ENCODE results near the gene TXNIP. TPM values are rescaled to one million over a fixed set of nuclear protein-coding genes. Genes with fewer than 3 reads are reported as not detected.
A peak's percentile ranks its signal among the peaks of the same experiment; 100 is the strongest.

TXNIP gene
- total and polyA plus RNA-seq, 7 experiments from 2014 or later: 498 to 5,430 (median 675) TPM

GRCh38 chr1:145961109-145961424 is 35.3 kb downstream of the TXNIP start:
- Histone ChIP-seq H3K27me3 (ENCODE audit: control insufficient read depth in 2 of 2, insufficient read depth in 2 of 2, low read length in 2 of 2) (no peaks in the 10 kb centered on the region), H3K4me1 (ENCODE audit: control insufficient read depth in 2 of 2, insufficient read depth in 2 of 2, low read length in 2 of 2) (peaks cover 30 to 49% of the 10 kb centered on the region in 2 donors), H3K36me3 (ENCODE audit: control insufficient read depth in 2 of 3, insufficient read depth in 3 of 3, low read length in 3 of 3) (no peaks in the 10 kb centered on the region), H3K27ac (ENCODE audit: low read depth, low read length) (peak overlapping the region; percentile 78), H3K4me3 (ENCODE audit: low read length) (peak overlapping the region; percentile 87), H3K9me3 (ENCODE audit: control insufficient read depth in 2 of 3, low read length in 3 of 3) (no peaks in the 10 kb centered on the region)
- intact Hi-C loops (cut with micrococcal nuclease): loop anchor here in 1 of 2 donors (5.0 kb wide), 1 partner anchor 36 kb away; the partner anchor contains the start of gene TXNIP
- no peak for DNase-seq
- no peak for ATAC-seq
- Mint-ChIP-seq H3K27me3 (peaks cover 0 to 4% (median 0%) of the 10 kb centered on the region in 5 donors), H3K27ac (peak overlapping the region in 8 of 9 donors; percentile 25 to 92 (median 86)), H3K4me1 (peaks cover 53 to 67% (median 66%) of the 10 kb centered on the region in 7 donors), H3K4me3 (peak overlapping the region; percentile 88 to 99 (median 94)), H3K9me3 (peaks cover 0 to 1% (median 0%) of the 10 kb centered on the region in 11 donors), H3K36me3 (no peaks in the 10 kb centered on the region)
- CTCF ChIA-PET: no interaction called here
- POLR2A ChIA-PET: interaction anchor here (0.6 to 8.0 kb wide), 6 partner anchors 18 to 89 kb away, joined by 3 to 164 read pairs (median 47); partner anchors contain the start of genes RBM8A and TXNIP

GRCh38 chr1:145960468-145961108 is 35.8 kb downstream of the TXNIP start:
- H3K4me1 Mint-ChIP-seq: peaks cover 58 to 71% (median 69%) of the 10 kb centered on the region in 7 donors
- Histone ChIP-seq H3K27ac (ENCODE audit: low read depth, low read length) (peak overlapping the region; percentile 78), H3K36me3 (ENCODE audit: control insufficient read depth in 2 of 3, insufficient read depth in 3 of 3, low read length in 3 of 3) (no peaks in the 10 kb centered on the region), H3K9me3 (ENCODE audit: control insufficient read depth in 2 of 3, low read length in 3 of 3) (no peaks in the 10 kb centered on the region), H3K4me3 (ENCODE audit: low read length) (peak overlapping the region; percentile 87), H3K4me1 (ENCODE audit: control insufficient read depth in 2 of 2, insufficient read depth in 2 of 2, low read length in 2 of 2) (peaks cover 35 to 52% of the 10 kb centered on the region in 2 donors), H3K27me3 (ENCODE audit: control insufficient read depth in 2 of 2, insufficient read depth in 2 of 2, low read length in 2 of 2) (no peaks in the 10 kb centered on the region)
- intact Hi-C loops (cut with micrococcal nuclease): loop anchor here in 1 of 2 donors (5.0 kb wide), 1 partner anchor 37 kb away; the partner anchor contains the start of gene TXNIP
- no peaks in the 10 kb centered on the region for H3K36me3 Mint-ChIP-seq
- DNase-seq (peak in 8 of 9 donors; percentile 25 to 59 (median 40)), ATAC-seq (no peak)
- ChIA-PET POLR2A (interaction anchor here (6.0 kb wide), 1 partner anchor 33 kb away, joined by 122 read pairs; the partner anchor contains the start of gene RBM8A), CTCF (interaction anchor here (0.7 kb wide), 1 partner anchor 16 kb away, joined by 3 read pairs; no protein-coding TSS in a partner anchor)
- peak overlapping the region in 8 of 9 donors; percentile 25 to 92 (median 86) for H3K27ac Mint-ChIP-seq
- peak overlapping the region; percentile 88 to 99 (median 94) for H3K4me3 Mint-ChIP-seq
- peaks cover 0 to 4% (median 0%) of the 10 kb centered on the region in 5 donors for H3K27me3 Mint-ChIP-seq
- peaks cover 0 to 1% (median 0%) of the 10 kb centered on the region in 11 donors for H3K9me3 Mint-ChIP-seq

GRCh38 chr1:145959957-145960467 is 36.4 kb downstream of the TXNIP start:
- H3K27ac ChIP-seq (ENCODE audit: low read depth, low read length): peak overlapping the region; percentile 78
- H3K27ac Mint-ChIP-seq: peak overlapping the region in 8 of 9 donors; percentile 33 to 92 (median 90)

GRCh38 chr1:145959333-145959732 is 37.0 kb downstream of the TXNIP start:
- H3K36me3 ChIP-seq (ENCODE audit: control insufficient read depth in 2 of 3, insufficient read depth in 3 of 3, low read length in 3 of 3): no peaks in the 10 kb centered on the region
- peaks cover 47 to 60% of the 10 kb centered on the region in 2 donors for H3K4me1 ChIP-seq (ENCODE audit: control insufficient read depth in 2 of 2, insufficient read depth in 2 of 2, low read length in 2 of 2)
- CTCF ChIA-PET: interaction anchor here (0.6 to 1.9 kb wide), 4 partner anchors 28 to 112 kb away, joined by 3 to 8 read pairs (median 4); no protein-coding TSS in a partner anchor
- no peaks in the 10 kb centered on the region for H3K9me3 ChIP-seq (ENCODE audit: control insufficient read depth in 2 of 3, low read length in 3 of 3)
- H3K27ac ChIP-seq (ENCODE audit: low read depth, low read length): peak overlapping the region; percentile 94
- H3K36me3 Mint-ChIP-seq: peaks cover 0 to 7% (median 0%) of the 10 kb centered on the region in 5 donors
- H3K4me3 Mint-ChIP-seq: peak overlapping the region; percentile 20 to 99 (median 91)
- no peaks in the 10 kb centered on the region for H3K27me3 ChIP-seq (ENCODE audit: control insufficient read depth in 2 of 2, insufficient read depth in 2 of 2, low read length in 2 of 2)
- peaks cover 61 to 76% (median 69%) of the 10 kb centered on the region in 7 donors for H3K4me1 Mint-ChIP-seq
- intact Hi-C loops (cut with micrococcal nuclease): no loop called here
- DNase-seq (no peak), ATAC-seq (no peak)
- H3K9me3 Mint-ChIP-seq: peaks cover 0 to 1% (median 0%) of the 10 kb centered on the region in 11 donors
- POLR2A ChIA-PET: interaction anchor here (0.8 to 6.0 kb wide), 13 partner anchors 20 to 135 kb away, joined by 3 to 137 read pairs (median 23); partner anchors contain the start of genes PEX11B, PIAS3, POLR3C and RBM8A
- H3K4me3 ChIP-seq (ENCODE audit: low read length): no peak overlapping the region
- peak overlapping the region in 8 of 9 donors; percentile 33 to 92 (median 90) for H3K27ac Mint-ChIP-seq
- peaks cover 0 to 4% (median 0%) of the 10 kb centered on the region in 5 donors for H3K27me3 Mint-ChIP-seq

More at GRCh38 chr1:145959957-145960467, 36.4 kb downstream of the TXNIP start:
- CTCF ChIA-PET: interaction anchor here (0.6 to 0.7 kb wide), 2 partner anchors 16 to 30 kb away, joined by 3 read pairs; no protein-coding TSS in a partner anchor
- Histone ChIP-seq H3K27me3 (ENCODE audit: control insufficient read depth in 2 of 2, insufficient read depth in 2 of 2, low read length in 2 of 2) (no peaks in the 10 kb centered on the region), H3K4me1 (ENCODE audit: control insufficient read depth in 2 of 2, insufficient read depth in 2 of 2, low read length in 2 of 2) (peaks cover 41 to 53% of the 10 kb centered on the region in 2 donors), H3K36me3 (ENCODE audit: control insufficient read depth in 2 of 3, insufficient read depth in 3 of 3, low read length in 3 of 3) (no peaks in the 10 kb centered on the region), H3K9me3 (ENCODE audit: control insufficient read depth in 2 of 3, low read length in 3 of 3) (no peaks in the 10 kb centered on the region), H3K4me3 (ENCODE audit: low read length) (peak overlapping the region; percentile 87)
- Mint-ChIP-seq H3K4me1 (peaks cover 58 to 71% (median 69%) of the 10 kb centered on the region in 7 donors), H3K9me3 (peaks cover 0 to 1% (median 0%) of the 10 kb centered on the region in 11 donors), H3K27me3 (peaks cover 0 to 4% (median 0%) of the 10 kb centered on the region in 5 donors), H3K36me3 (peaks cover 0 to 4% (median 0%) of the 10 kb centered on the region in 5 donors), H3K4me3 (peak overlapping the region; percentile 20 to 99 (median 91))
- intact Hi-C loops (cut with micrococcal nuclease): loop anchor here in 1 of 2 donors (5.0 kb wide), 1 partner anchor 37 kb away; the partner anchor contains the start of gene TXNIP
- POLR2A ChIA-PET: interaction anchor here (1.0 to 6.0 kb wide), 8 partner anchors 19 to 101 kb away, joined by 3 to 137 read pairs (median 32); partner anchors contain the start of genes PIAS3, RBM8A and TXNIP
- peak in 1 of 9 donors; percentile 5 for DNase-seq
- ATAC-seq: no peak

- peaks cover 61 to 74% (median 69%) of the 10 kb centered on the region in 7 donors for H3K4me1 Mint-ChIP-seq
- peaks cover 0 to 1% (median 0%) of the 10 kb centered on the region in 11 donors for H3K9me3 Mint-ChIP-seq
- Histone ChIP-seq H3K27me3 (ENCODE audit: control insufficient read depth in 2 of 2, insufficient read depth in 2 of 2, low read length in 2 of 2) (no peaks in the 10 kb centered on the region), H3K4me3 (ENCODE audit: low read length) (no peak overlapping the region), H3K4me1 (ENCODE audit: control insufficient read depth in 2 of 2, insufficient read depth in 2 of 2, low read length in 2 of 2) (peaks cover 44 to 63% of the 10 kb centered on the region in 2 donors), H3K27ac (ENCODE audit: low read depth, low read length) (peak overlapping the region; percentile 94), H3K9me3 (ENCODE audit: control insufficient read depth in 2 of 3, low read length in 3 of 3) (no peaks in the 10 kb centered on the region), H3K36me3 (ENCODE audit: control insufficient read depth in 2 of 3, insufficient read depth in 3 of 3, low read length in 3 of 3) (no peaks in the 10 kb centered on the region)
- intact Hi-C loops (cut with micrococcal nuclease): loop anchor here (1.0 kb wide), 5 partner anchors 21 to 99 kb away; partner anchors contain the start of genes PEX11B (in 1 of the 2), PIAS3 (in 1 of the 2) and RBM8A (in 1 of the 2)
- ChIA-PET POLR2A (interaction anchor here (0.8 to 6.0 kb wide), 24 partner anchors 9 to 135 kb away, joined by 3 to 137 read pairs (median 6); partner anchors contain the start of genes PEX11B, PIAS3, POLR3C and RBM8A), CTCF (interaction anchor here (1.0 to 2.2 kb wide), 9 partner anchors 8 to 112 kb away, joined by 3 to 20 read pairs (median 5); partner anchors contain the start of genes ITGA10, PIAS3 and RBM8A)
- H3K27me3 Mint-ChIP-seq: peaks cover 0 to 4% (median 0%) of the 10 kb centered on the region in 5 donors
- ATAC-seq (no peak), DNase-seq (no peak)
- peaks cover 0 to 12% (median 0%) of the 10 kb centered on the region in 5 donors for H3K36me3 Mint-ChIP-seq
- peak overlapping the region; percentile 46 to 99 (median 90) for H3K4me3 Mint-ChIP-seq
- H3K27ac Mint-ChIP-seq: peak overlapping the region in 7 of 9 donors; percentile 33 to 92 (median 91)
Measured at GRCh38 chr1:145958734-145959133, 37.6 kb downstream of the TXNIP start.

Measured in naive thymus-derived CD4-positive, alpha-beta T cell (primary cell).